ENCODE data around the gene GPD2. TPM values are rescaled to one million over a fixed set of nuclear protein-coding genes. Genes with fewer than 3 reads are reported as not detected.

GPD2 gene
- total and polyA plus RNA-seq, 2 of the 4 experiments (the other 2 are of a cell fraction): 20.4 to 100 TPM

DNA sequence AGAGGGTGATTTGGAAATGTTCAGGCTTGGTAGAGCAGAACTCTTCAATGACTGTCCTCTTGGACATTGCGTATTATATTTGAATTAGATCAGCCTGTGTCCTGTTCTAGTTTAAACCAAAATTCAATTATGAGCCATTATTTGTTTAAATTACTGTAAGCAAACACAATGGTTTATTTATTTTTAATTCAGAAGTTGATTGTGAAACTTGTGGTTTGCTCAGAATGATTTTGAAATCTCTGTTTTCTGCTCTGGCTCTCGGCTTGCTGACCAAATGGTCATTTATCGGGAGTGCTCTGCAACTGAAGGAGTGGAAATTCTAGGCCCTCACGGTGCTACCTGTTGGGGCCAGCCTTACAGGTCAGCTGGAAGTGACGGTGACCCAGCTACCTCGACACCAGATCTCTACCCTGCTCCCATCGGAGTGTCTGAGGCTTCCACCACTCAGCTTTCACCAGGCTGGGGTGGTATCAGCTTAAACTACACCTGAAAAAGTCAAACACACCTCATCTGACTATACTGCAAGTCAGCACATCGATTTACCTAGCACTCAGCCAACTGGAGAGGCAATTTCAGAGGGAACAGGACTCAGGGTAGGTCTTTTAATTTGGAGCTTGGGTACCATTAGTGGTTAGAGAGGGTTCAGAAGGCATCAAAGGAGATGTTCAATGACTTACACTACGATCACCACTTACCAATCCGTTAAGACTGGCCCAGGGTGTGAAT, 36.8 kb upstream of the GPD2 start:
- H3K9ac ChIP-seq (ENCODE audit: low read depth, low read length): no peak overlapping the region; the same call in 1 of the 2 replicates
- in situ Hi-C loops (cut with MboI; ENCODE audit: low sequenced_read_pairs): loop anchor here (5.0 kb wide), 1 partner anchor 52 kb away; no protein-coding TSS in a partner anchor
- CTCF ChIA-PET: no interaction called here

More for the DNA sequence above, 36.8 kb upstream of the GPD2 start:
- Histone ChIP-seq H2AK9ac (replicated peaks; ENCODE audit: low read depth, low read length, poor library complexity) (no peak overlapping the region), H3K18ac (ENCODE audit: low read depth, low read length) (peak overlapping the region; percentile 25), H3K23ac (ENCODE audit: low read depth, low read length) (no peak overlapping the region), H4K8ac (ENCODE audit: low read depth in 2 of 2, low read length in 2 of 2) (no peak overlapping the region; a peak in 1 of 4 replicates), H2BK120ac (ENCODE audit: low read depth, low read length) (peak overlapping the region; percentile 16; the same call in 1 of the 2 replicates), H3K56ac (ENCODE audit: extremely low read depth, insufficient read depth, low read length) (no peak overlapping the region), H4K5ac (ENCODE audit: low read depth, low read length) (peak overlapping the region; percentile 13; the same call in 1 of the 2 replicates), H3K9me1 (ENCODE audit: insufficient read depth, low read length) (peaks cover 4% of the 10 kb centered on the region; the same call in 1 of the 2 replicates), H2AK5ac (ENCODE audit: low read depth, low read length) (no peak overlapping the region; the same call in 1 of the 2 replicates), H3K36me3 (ENCODE audit: control insufficient read depth, insufficient read depth, low read length) (no peaks in the 10 kb centered on the region), H3K4ac (ENCODE audit: low read depth, low read length) (no peak overlapping the region), H2BK5ac (ENCODE audit: low read depth, low read length, poor library complexity, severe bottlenecking) (peak overlapping the region; percentile 22), H2BK20ac (ENCODE audit: low read depth, low read length) (peak overlapping the region; percentile 2; the same call in 1 of the 2 replicates), H3K14ac (replicated peaks; ENCODE audit: low read depth, low read length) (no peak overlapping the region), H3K4me2 (ENCODE audit: low read depth, low read length) (peak overlapping the region; percentile 53), H3K4me1 (ENCODE audit: control insufficient read depth, insufficient read depth, low read length) (peaks cover 5% of the 10 kb centered on the region), H3K4me3 (ENCODE audit: insufficient read depth, low read depth, low read length) (peak overlapping the region; percentile 55; the same call in 1 of the 2 replicates), H3K27me3 (ENCODE audit: control insufficient read depth, insufficient read depth, low read length) (peaks cover 8% of the 10 kb centered on the region; the same call in 1 of the 2 replicates), H2AFZ (replicated peaks; ENCODE audit: low read length, poor library complexity) (peak overlapping the region; percentile 73), H2BK15ac (ENCODE audit: low read depth, low read length) (no peak overlapping the region), H3K9me3 (ENCODE audit: control insufficient read depth, insufficient read depth, low read length) (no peaks in the 10 kb centered on the region), H4K91ac (ENCODE audit: insufficient read depth, low read depth, low read length) (no peak overlapping the region), H3K79me1 (ENCODE audit: low read depth in 1 of 2, low read length in 2 of 2) (no peaks in the 10 kb centered on the region), H3K27ac (ENCODE audit: insufficient read depth, low read length) (peak overlapping the region; percentile 43; the same call in 1 of the 2 replicates), H4K20me1 (ENCODE audit: insufficient read depth, low read length) (peaks cover 3% of the 10 kb centered on the region; the same call in 1 of the 2 replicates)
- dilution Hi-C loops (cut with HindIII; ENCODE audit: low sequenced_read_pairs, unreplicated experiment): no loop called here
- peak; percentile 62 for DNase-seq
- peak; percentile 82 for TF ChIP-seq CEBPB (IDR thresholded peaks at IDR 0.05; ENCODE audit: low read depth, low read length)
- no peak for TF ChIP-seq POLR2A (IDR thresholded peaks at IDR 0.05; ENCODE audit: low read depth, low read length)
- TF ChIP-seq SMC3 (IDR thresholded peaks at IDR 0.05; ENCODE audit: low read depth, low read length): no peak
- BruUV-seq (replicated peaks): no TSS peak
- 0 out of 2 replicates have a peak, but pooled peaks have one; percentile 4 for ATAC-seq (ENCODE audit: low read depth)
- WGBS, 2 experiments (ENCODE audit: extremely low coverage in 2 of 2, insufficient read length in 1 of 2): 20% methylated on average over 2 of the region's 10 CpGs; no CpG with 5 or more reads in 1 of the 2 experiments
- intact Hi-C loops (cut with micrococcal nuclease): no loop called here
- POLR2A ChIA-PET (ENCODE audit: unreplicated experiment): interaction anchor here (0.5 kb wide), 1 partner anchor 33 kb away, joined by 3 read pairs; no protein-coding TSS in a partner anchor

Measured in IMR-90 (cell line).